ENCODE data around the gene VWA2.

VWA2 gene

GRCh38 chr10:114244126-114244525 lies 5.1 kb downstream of the VWA2 start:
- in situ Hi-C loops (cut with HindIII; ENCODE audit: low sequenced_read_pairs): no loop called here
- no peak for TF ChIP-seq CTCF (IDR thresholded peaks at IDR 0.05; ENCODE audit: low read depth, low read length)
- H3K4me3 ChIP-seq (ENCODE audit: low read depth, low read length): no peak overlapping the region
- no peak for DNase-seq (ENCODE audit: low read depth, low spot score)

- TF ChIP-seq CTCF (IDR thresholded peaks at IDR 0.05; ENCODE audit: low read depth, low read length): no peak
- in situ Hi-C loops (cut with HindIII; ENCODE audit: low sequenced_read_pairs): no loop called here
- no peak for DNase-seq (ENCODE audit: low read depth, low spot score)
- no peak overlapping the region for H3K4me3 ChIP-seq (ENCODE audit: low read depth, low read length)
Observed at GRCh38 chr10:114245121-114245791, 6.2 kb downstream of the VWA2 start.

- DNase-seq (ENCODE audit: low read depth, low spot score): no peak
- in situ Hi-C loops (cut with HindIII; ENCODE audit: low sequenced_read_pairs): no loop called here
- no peak for TF ChIP-seq CTCF (IDR thresholded peaks at IDR 0.05; ENCODE audit: low read depth, low read length)
- no peak overlapping the region for H3K4me3 ChIP-seq (ENCODE audit: low read depth, low read length)
Observed at GRCh38 chr10:114246679-114247305, 7.7 kb downstream of the VWA2 start.

DNA sequence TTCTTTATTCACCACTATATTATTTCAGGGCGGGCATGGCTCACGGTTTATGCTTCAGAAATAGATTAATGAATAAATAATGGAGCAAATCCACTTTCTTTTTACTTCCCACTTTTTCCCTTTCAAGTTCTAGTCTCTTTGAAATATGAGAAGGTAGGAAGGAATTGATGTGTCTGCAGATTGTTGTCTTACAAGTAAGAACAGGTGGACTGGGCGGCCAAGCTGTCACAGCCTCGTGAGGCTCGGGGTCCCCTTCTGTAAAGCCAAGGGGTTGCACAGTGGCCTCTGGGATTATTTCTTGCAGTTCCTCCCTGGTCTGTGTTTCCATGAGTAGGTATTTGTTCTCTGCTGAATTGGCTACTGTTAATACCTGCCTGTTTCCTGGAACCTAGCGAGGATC lies 11.2 kb downstream of the VWA2 start:
- in situ Hi-C loops (cut with HindIII; ENCODE audit: low sequenced_read_pairs): no loop called here
- H3K4me3 ChIP-seq (ENCODE audit: low read depth, low read length): no peak overlapping the region
- no peak for DNase-seq (ENCODE audit: low read depth, low spot score)
- no peak for TF ChIP-seq CTCF (IDR thresholded peaks at IDR 0.05; ENCODE audit: low read depth, low read length)

DNA sequence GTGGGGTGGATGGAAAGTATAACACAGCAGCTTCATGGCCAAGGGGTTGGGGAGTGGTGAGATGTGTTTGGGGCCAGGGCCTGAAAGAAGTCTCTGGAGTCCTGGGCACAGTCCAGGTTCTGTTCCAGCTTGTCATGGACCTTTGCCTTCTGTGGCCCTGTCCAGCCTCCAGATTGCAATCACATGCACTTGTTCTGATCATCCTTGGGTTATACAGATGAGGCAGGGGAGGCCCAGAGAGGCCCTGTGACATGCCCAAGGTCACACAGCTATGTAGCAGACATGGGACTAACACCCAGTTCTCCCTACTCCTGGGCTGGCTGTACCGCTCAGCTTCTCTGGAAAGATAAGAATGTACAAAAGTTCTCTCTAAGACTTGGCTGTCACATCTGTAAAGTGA lies 11.7 kb downstream of the VWA2 start:
- no peak for DNase-seq (ENCODE audit: low read depth, low spot score)
- TF ChIP-seq CTCF (IDR thresholded peaks at IDR 0.05; ENCODE audit: low read depth, low read length): no peak
- H3K4me3 ChIP-seq (ENCODE audit: low read depth, low read length): no peak overlapping the region
- in situ Hi-C loops (cut with HindIII; ENCODE audit: low sequenced_read_pairs): no loop called here

GRCh38 chr10:114252092-114252491 lies 13.0 kb downstream of the VWA2 start:
- no peak for TF ChIP-seq CTCF (IDR thresholded peaks at IDR 0.05; ENCODE audit: low read depth, low read length)
- H3K4me3 ChIP-seq (ENCODE audit: low read depth, low read length): no peak overlapping the region
- DNase-seq (ENCODE audit: low read depth, low spot score): no peak
- in situ Hi-C loops (cut with HindIII; ENCODE audit: low sequenced_read_pairs): no loop called here
